ENCODE measurements around the gene NRIP1. TPM values are rescaled to one million over a fixed set of nuclear protein-coding genes. Genes with fewer than 3 reads are reported as not detected.

NRIP1 gene
- total RNA-seq, 1 donor from 2014 or later, result 104 TPM

- peaks cover 40% of the 10 kb centered on the region for H3K4me1 Mint-ChIP-seq
- no peak for TF ChIP-seq CTCF (IDR thresholded peaks at IDR 0.05; ENCODE audit: unreplicated experiment)
- no peak overlapping the region for H3K4me3 Mint-ChIP-seq
- no peaks in the 10 kb centered on the region for H3K27me3 Mint-ChIP-seq (ENCODE audit: low read depth)
- DNase-seq (ENCODE audit: low spot score in 2 of 2, unreplicated experiment in 2 of 2), result no peak
- no peaks in the 10 kb centered on the region for H3K9me3 Mint-ChIP-seq
- H3K27ac Mint-ChIP-seq, result no peak overlapping the region
- H3K36me3 Mint-ChIP-seq, result peaks cover 23% of the 10 kb centered on the region
Measured at GRCh38 chr21:14993115-14993514, 71.7 kb downstream of the NRIP1 start.

- DNase-seq (ENCODE audit: low spot score in 2 of 2, unreplicated experiment in 2 of 2), result no peak
- no peaks in the 10 kb centered on the region for H3K27me3 Mint-ChIP-seq (ENCODE audit: low read depth)
- H3K27ac Mint-ChIP-seq, result no peak overlapping the region
- peaks cover 45% of the 10 kb centered on the region for H3K4me1 Mint-ChIP-seq
- peaks cover 23% of the 10 kb centered on the region for H3K36me3 Mint-ChIP-seq
- H3K4me3 Mint-ChIP-seq, result no peak overlapping the region
- no peaks in the 10 kb centered on the region for H3K9me3 Mint-ChIP-seq
- no peak for TF ChIP-seq CTCF (IDR thresholded peaks at IDR 0.05; ENCODE audit: unreplicated experiment)
Measured at GRCh38 chr21:14991957-14992356, 72.8 kb downstream of the NRIP1 start.

- Mint-ChIP-seq H3K4me3 (no peak overlapping the region), H3K27ac (no peak overlapping the region), H3K36me3 (peaks cover 26% of the 10 kb centered on the region), H3K27me3 (ENCODE audit: low read depth) (no peaks in the 10 kb centered on the region), H3K9me3 (no peaks in the 10 kb centered on the region), H3K4me1 (peaks cover 39% of the 10 kb centered on the region)
- no peak for TF ChIP-seq CTCF (IDR thresholded peaks at IDR 0.05; ENCODE audit: unreplicated experiment)
- no peak for DNase-seq (ENCODE audit: low spot score in 2 of 2, unreplicated experiment in 2 of 2)
Measured at GRCh38 chr21:14989359-14989758, 75.4 kb downstream of the NRIP1 start.

- DNase-seq (ENCODE audit: low spot score in 2 of 2, unreplicated experiment in 2 of 2), result no peak
- Mint-ChIP-seq H3K36me3 (peaks cover 30% of the 10 kb centered on the region), H3K4me1 (peaks cover 39% of the 10 kb centered on the region)
Measured at GRCh38 chr21:14988760-14989159, 76.0 kb downstream of the NRIP1 start.

GRCh38 chr21:14987370-14988170 is 77.2 kb downstream of the NRIP1 start:
- Mint-ChIP-seq H3K9me3 (peaks cover 9% of the 10 kb centered on the region), H3K4me1 (peaks cover 40% of the 10 kb centered on the region), H3K27ac (peak overlapping the region; percentile 30), H3K27me3 (ENCODE audit: low read depth) (no peaks in the 10 kb centered on the region), H3K36me3 (peaks cover 36% of the 10 kb centered on the region), H3K4me3 (no peak overlapping the region)
- DNase-seq (ENCODE audit: low spot score in 2 of 2, unreplicated experiment in 2 of 2), result no peak
- no peak for TF ChIP-seq CTCF (IDR thresholded peaks at IDR 0.05; ENCODE audit: unreplicated experiment)

More at GRCh38 chr21:14988760-14989159, 76.0 kb downstream of the NRIP1 start:
- Mint-ChIP-seq H3K27me3 (ENCODE audit: low read depth) (no peaks in the 10 kb centered on the region), H3K27ac (peak overlapping the region; percentile 8), H3K4me3 (no peak overlapping the region), H3K9me3 (peaks cover 4% of the 10 kb centered on the region)
- no peak for TF ChIP-seq CTCF (IDR thresholded peaks at IDR 0.05; ENCODE audit: unreplicated experiment)

Measured in mesothelial cell of epicardium (in vitro differentiated cells).